Activated CD8-positive, alpha-beta T cell treated with anti-CD3 and anti-CD28 coated beads, Interleukin-2, amount 10 ng/mL, durations not matched to agents 7 days and 5 days (primary cell): ENCODE data around the gene KMO. TPM values are rescaled to one million over a fixed set of nuclear protein-coding genes. Genes with fewer than 3 reads are reported as not detected.

Source experiments
- ATAC-seq: fragments of 150-1000 bp; cut with Tn5 transposase; one replicate; pipeline ENCODE4 v1.10.0; 2021; ENCODE audit warnings: moderate library complexity
- CTCF ChIA-PET: fragments of 350-600 bp; sonication (Branson Sonifier 250); formaldehyde crosslinking; loops from one replicate; lab custom pipeline; 2021; ENCODE audit warnings: antibody characterized with exemption; lab: Charles Lee
- POLR2A ChIA-PET: fragments of 350-600 bp; sonication (Branson Sonifier 250); formaldehyde crosslinking; loops from one replicate; lab custom pipeline; 2021; ENCODE audit warnings: antibody characterized with exemption; lab: Charles Lee
- DNase-seq: peaks from one replicate; pipeline ENCODE4 v3.0.0-alpha.2; 2020
- H3K27ac Mint-ChIP-seq: one replicate; pipeline ENCODE4 v1.8.0; 2021; ENCODE audit warnings: mild to moderate bottlenecking, mixed read lengths
- H3K27me3 Mint-ChIP-seq: one replicate; pipeline ENCODE4 v1.8.0; 2021; ENCODE audit warnings: low read depth, mixed read lengths
- H3K36me3 Mint-ChIP-seq: one replicate; pipeline ENCODE4 v1.8.0; 2021; ENCODE audit warnings: low read depth, mixed read lengths
- H3K4me1 Mint-ChIP-seq: one replicate; pipeline ENCODE4 v1.8.0; 2021; ENCODE audit warnings: low read depth, mixed read lengths
- H3K4me3 Mint-ChIP-seq: one replicate; pipeline ENCODE4 v1.8.0; 2021; ENCODE audit warnings: mild to moderate bottlenecking, mixed read lengths
- H3K9me3 Mint-ChIP-seq: one replicate; pipeline ENCODE4 v1.8.0; 2022; ENCODE audit warnings: mixed read lengths; ENCODE audit not compliant: insufficient read depth
- total RNA-seq, 2 experiments: library from RNA; stranded (reverse); gene quantifications; one replicate each; pipeline ENCODE4 v1.2.3, GENCODE V29; 2021

The KMO gene
- not detected for total RNA-seq

GRCh38 chr1:241532162-241532531, at the start of gene KMO:
Gene KMO, plus strand, starts transcription at chr1:241532378. Its CDS starts 67 bp downstream, at chr1:241532445.
- ATAC-seq (peak; percentile 32), DNase-seq (no peak)
- POLR2A ChIA-PET = no interaction called here
- Mint-ChIP-seq H3K36me3 (no peaks in the 10 kb centered on the region), H3K9me3 (no peaks in the 10 kb centered on the region), H3K27me3 (peaks cover 17% of the 10 kb centered on the region), H3K4me3 (peak within 1 kb of the TSS; percentile 92), H3K27ac (peak within 1 kb of the TSS; percentile 88), H3K4me1 (peaks cover 11% of the 10 kb centered on the region)
- CTCF ChIA-PET = interaction anchor here (0.9 to 1.7 kb wide), 9 partner anchors 9 to 364 kb away, joined by 3 to 11 read pairs (median 4); partner anchors contain the start of gene FH

- CTCF ChIA-PET = interaction anchor here (0.7 kb wide), 1 partner anchor 12 kb away, joined by 3 read pairs; no protein-coding TSS in a partner anchor
- Mint-ChIP-seq H3K27me3 (peaks cover 4% of the 10 kb centered on the region), H3K4me1 (no peaks in the 10 kb centered on the region), H3K9me3 (no peaks in the 10 kb centered on the region), H3K27ac (no peak overlapping the region), H3K4me3 (no peak overlapping the region), H3K36me3 (no peaks in the 10 kb centered on the region)
- ATAC-seq = no peak
- POLR2A ChIA-PET = no interaction called here
- no peak for DNase-seq
Observed at GRCh38 chr1:241482761-241483250, 49.4 kb upstream of the KMO start.

GRCh38 chr1:241485145-241485544, 47.0 kb upstream of the KMO start:
- DNase-seq (no peak), ATAC-seq (no peak)
- peaks cover 4% of the 10 kb centered on the region for H3K27me3 Mint-ChIP-seq
- no peaks in the 10 kb centered on the region for H3K9me3 Mint-ChIP-seq
- H3K36me3 Mint-ChIP-seq = no peaks in the 10 kb centered on the region
- no peak overlapping the region for H3K27ac Mint-ChIP-seq
- H3K4me1 Mint-ChIP-seq = no peaks in the 10 kb centered on the region
- ChIA-PET CTCF (interaction anchor here (0.6 to 1.7 kb wide), 9 partner anchors 19 to 754 kb away, joined by 3 to 5 read pairs (median 3); partner anchors contain the start of gene EXO1), POLR2A (no interaction called here)
- no peak overlapping the region for H3K4me3 Mint-ChIP-seq

- H3K27me3 Mint-ChIP-seq = peaks cover under 1% of the 10 kb centered on the region
- H3K27ac Mint-ChIP-seq = no peak overlapping the region
- no peak for DNase-seq
- ChIA-PET POLR2A (no interaction called here), CTCF (interaction anchor here (0.8 to 1.7 kb wide), 9 partner anchors 18 to 754 kb away, joined by 3 to 5 read pairs (median 3); partner anchors contain the start of gene EXO1)
- H3K9me3 Mint-ChIP-seq = no peaks in the 10 kb centered on the region
- no peaks in the 10 kb centered on the region for H3K4me1 Mint-ChIP-seq
- no peak overlapping the region for H3K4me3 Mint-ChIP-seq
- ATAC-seq = no peak
- H3K36me3 Mint-ChIP-seq = no peaks in the 10 kb centered on the region
Observed at GRCh38 chr1:241485554-241485992, 46.6 kb upstream of the KMO start.

- no peaks in the 10 kb centered on the region for H3K27me3 Mint-ChIP-seq
- H3K4me1 Mint-ChIP-seq = no peaks in the 10 kb centered on the region
- ChIA-PET CTCF (no interaction called here), POLR2A (no interaction called here)
- H3K4me3 Mint-ChIP-seq = no peak overlapping the region
- ATAC-seq (no peak), DNase-seq (no peak)
- H3K36me3 Mint-ChIP-seq = peaks cover 3% of the 10 kb centered on the region
- no peak overlapping the region for H3K27ac Mint-ChIP-seq
- H3K9me3 Mint-ChIP-seq = no peaks in the 10 kb centered on the region
Observed at GRCh38 chr1:241488739-241489138, 43.4 kb upstream of the KMO start.

- DNase-seq (no peak), ATAC-seq (no peak)
- no peak overlapping the region for H3K4me3 Mint-ChIP-seq
- no peaks in the 10 kb centered on the region for H3K27me3 Mint-ChIP-seq
- ChIA-PET CTCF (interaction anchor here (0.7 kb wide), 1 partner anchor 16 kb away, joined by 3 read pairs; no protein-coding TSS in a partner anchor), POLR2A (no interaction called here)
- peaks cover 39% of the 10 kb centered on the region for H3K36me3 Mint-ChIP-seq
- H3K9me3 Mint-ChIP-seq = no peaks in the 10 kb centered on the region
- no peak overlapping the region for H3K27ac Mint-ChIP-seq
- no peaks in the 10 kb centered on the region for H3K4me1 Mint-ChIP-seq
Observed at GRCh38 chr1:241495741-241496140, 36.4 kb upstream of the KMO start.

GRCh38 chr1:241499910-241500309, 32.3 kb upstream of the KMO start:
- no peaks in the 10 kb centered on the region for H3K4me1 Mint-ChIP-seq
- ATAC-seq (no peak), DNase-seq (no peak)
- ChIA-PET CTCF (no interaction called here), POLR2A (no interaction called here)
- H3K27ac Mint-ChIP-seq = no peak overlapping the region
- H3K9me3 Mint-ChIP-seq = no peaks in the 10 kb centered on the region
- H3K36me3 Mint-ChIP-seq = peaks cover 54% of the 10 kb centered on the region
- no peak overlapping the region for H3K4me3 Mint-ChIP-seq
- no peaks in the 10 kb centered on the region for H3K27me3 Mint-ChIP-seq

GRCh38 chr1:241503444-241503843, 28.7 kb upstream of the KMO start:
- no peak for ATAC-seq
- H3K27me3 Mint-ChIP-seq = no peaks in the 10 kb centered on the region
- ChIA-PET POLR2A (interaction anchor here (0.7 to 1.6 kb wide), 2 partner anchors 15 to 16 kb away, joined by 3 to 4 read pairs; no protein-coding TSS in a partner anchor), CTCF (interaction anchor here (1.0 to 1.5 kb wide), 2 partner anchors 15 to 18 kb away, joined by 3 to 5 read pairs; no protein-coding TSS in a partner anchor)
- no peaks in the 10 kb centered on the region for H3K4me1 Mint-ChIP-seq
- no peak overlapping the region for H3K4me3 Mint-ChIP-seq
- DNase-seq = no peak
- no peak overlapping the region for H3K27ac Mint-ChIP-seq
- H3K9me3 Mint-ChIP-seq = no peaks in the 10 kb centered on the region
- H3K36me3 Mint-ChIP-seq = peaks cover 60% of the 10 kb centered on the region

GRCh38 chr1:241507189-241507863, 24.9 kb upstream of the KMO start:
- ATAC-seq = no peak
- no peak for DNase-seq
- H3K4me1 Mint-ChIP-seq = no peaks in the 10 kb centered on the region
- no peak overlapping the region for H3K27ac Mint-ChIP-seq
- H3K27me3 Mint-ChIP-seq = no peaks in the 10 kb centered on the region
- peaks cover 63% of the 10 kb centered on the region for H3K36me3 Mint-ChIP-seq
- POLR2A ChIA-PET = no interaction called here
- no peak overlapping the region for H3K4me3 Mint-ChIP-seq
- no peaks in the 10 kb centered on the region for H3K9me3 Mint-ChIP-seq
- CTCF ChIA-PET = no interaction called here

- Mint-ChIP-seq H3K27me3 (no peaks in the 10 kb centered on the region), H3K27ac (no peak overlapping the region)
Observed at GRCh38 chr1:241513378-241513777, 18.8 kb upstream of the KMO start.

GRCh38 chr1:241518476-241519307, 13.5 kb upstream of the KMO start:
- POLR2A ChIA-PET = interaction anchor here (0.8 to 1.1 kb wide), 2 partner anchors 10 to 15 kb away, joined by 3 to 4 read pairs; no protein-coding TSS in a partner anchor
- Mint-ChIP-seq H3K27ac (peak overlapping the region; percentile 85), H3K4me1 (peaks cover 21% of the 10 kb centered on the region), H3K36me3 (peaks cover 23% of the 10 kb centered on the region), H3K9me3 (no peaks in the 10 kb centered on the region), H3K4me3 (peak overlapping the region; percentile 90), H3K27me3 (peaks cover 18% of the 10 kb centered on the region)
- ATAC-seq (no peak), DNase-seq (peak; percentile 26)
- CTCF ChIA-PET = interaction anchor here (1.0 to 2.3 kb wide), 6 partner anchors 10 to 495 kb away, joined by 3 to 11 read pairs (median 4); partner anchors contain the start of gene KMO

More at GRCh38 chr1:241513378-241513777, 18.8 kb upstream of the KMO start:
- DNase-seq (no peak), ATAC-seq (no peak)
- ChIA-PET CTCF (no interaction called here), POLR2A (no interaction called here)
- H3K9me3 Mint-ChIP-seq = no peaks in the 10 kb centered on the region
- H3K4me3 Mint-ChIP-seq = no peak overlapping the region
- peaks cover 46% of the 10 kb centered on the region for H3K36me3 Mint-ChIP-seq
- peaks cover 17% of the 10 kb centered on the region for H3K4me1 Mint-ChIP-seq
